ENCODE data around the gene NTF4. TPM values are rescaled to one million over a fixed set of nuclear protein-coding genes. Genes with fewer than 3 reads are reported as not detected.

Gene NTF4
- not detected for total RNA-seq

DNA sequence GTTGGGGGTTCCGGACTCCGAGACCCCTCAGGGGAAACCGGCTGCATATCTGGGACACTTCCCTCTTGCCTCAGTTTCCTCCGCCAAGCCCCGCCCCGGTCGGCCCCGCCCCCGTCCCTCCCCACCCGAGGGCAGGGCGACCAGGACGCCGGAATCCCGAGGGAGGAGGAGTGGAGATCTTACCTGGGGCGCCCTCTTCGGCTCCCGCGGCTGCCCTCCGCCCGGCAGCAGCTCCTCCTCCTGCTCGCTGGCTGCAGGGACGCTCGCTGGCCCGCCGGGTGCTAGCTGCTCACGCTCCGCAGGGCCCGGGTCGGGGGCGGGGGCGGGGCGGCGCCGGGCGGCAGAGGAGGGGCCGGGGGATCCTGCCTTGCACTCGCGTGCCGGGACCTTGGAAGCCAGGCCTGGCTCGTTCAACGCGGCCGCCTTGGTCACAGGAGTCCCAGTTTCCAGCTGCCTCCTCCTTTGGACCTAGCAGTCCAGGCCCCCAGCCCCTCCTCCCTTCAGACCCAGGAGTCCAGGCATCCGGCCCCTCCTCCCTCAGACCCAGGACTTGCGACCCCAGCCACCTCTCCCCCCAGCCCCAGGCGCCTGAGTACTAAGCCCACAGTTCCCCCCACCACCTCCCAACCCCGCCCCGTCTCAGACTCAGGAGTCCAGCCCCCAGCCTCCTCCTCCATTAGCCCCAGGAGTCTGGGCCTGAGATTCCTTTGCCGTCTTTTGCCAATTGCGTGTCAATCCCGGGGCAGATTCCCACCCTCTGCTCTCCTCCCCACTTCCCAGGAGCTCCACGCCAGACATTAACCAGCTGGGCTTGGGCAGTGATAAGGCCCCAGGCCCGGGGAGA lies at the start of gene NTF4:
Gene NTF4 (minus strand): TSS at position 51 of the 844 bp plus-strand sequence. CDS start 2,821 bp downstream, outside the sequence.
- H3K27me3 Mint-ChIP-seq = peaks cover 82% of the 10 kb centered on the region
- no peak within 1 kb of the TSS for H3K27ac Mint-ChIP-seq
- no peak for DNase-seq
- no peaks in the 10 kb centered on the region for H3K4me1 Mint-ChIP-seq
- no peaks in the 10 kb centered on the region for H3K9me3 Mint-ChIP-seq
- H3K4me3 Mint-ChIP-seq = no peak within 1 kb of the TSS
- H3K36me3 Mint-ChIP-seq = no peaks in the 10 kb centered on the region

DNA sequence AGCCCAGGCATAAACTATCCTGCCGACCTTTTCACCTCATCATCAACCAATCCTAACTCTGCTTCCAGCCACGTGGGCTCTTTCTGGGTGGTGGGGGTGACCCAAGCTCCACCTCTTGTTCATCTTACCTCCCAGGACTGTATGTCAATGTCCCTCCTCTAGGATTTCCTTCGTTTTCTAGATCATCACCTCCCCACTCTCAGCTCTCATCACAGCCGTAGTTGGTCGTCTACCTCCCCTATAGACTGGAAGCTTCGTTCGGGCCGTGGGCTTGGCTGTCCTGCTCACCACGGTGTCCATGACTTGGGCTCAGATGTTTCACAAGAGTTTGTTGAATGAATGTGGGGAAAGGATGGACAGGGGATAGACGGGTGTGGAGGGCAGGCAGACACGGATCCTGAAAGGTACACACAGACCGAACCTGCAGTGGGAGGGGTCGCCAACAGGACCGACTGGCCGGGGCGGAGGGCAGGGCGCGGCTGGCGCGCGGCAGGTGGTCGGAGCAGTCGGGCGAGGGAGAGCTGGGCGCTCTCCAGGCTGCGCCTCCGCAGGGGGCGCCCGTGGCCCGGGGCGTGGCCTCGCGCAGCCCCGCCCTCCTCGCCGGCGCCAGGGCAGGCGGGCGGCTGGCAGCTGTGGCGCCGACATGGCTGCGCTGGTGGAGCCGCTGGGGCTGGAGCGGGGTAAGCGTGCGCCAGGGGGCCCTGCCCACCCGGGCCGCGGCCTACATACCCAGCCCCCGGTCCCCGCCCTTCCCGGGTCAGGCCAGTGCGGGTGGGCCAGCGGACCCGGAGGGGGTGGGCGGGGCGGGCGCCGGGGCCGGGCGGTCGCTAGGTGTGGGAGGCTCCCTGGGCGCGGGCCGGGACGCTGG lies 49.4 kb upstream of the NTF4 start, which contains the start of gene LIN7B:
Gene LIN7B (plus strand): TSS at position 609 of the 868 bp plus-strand sequence. CDS start 35 bp downstream, at position 644.
- DNase-seq = peak; percentile 89
- peak within 1 kb of the TSS; percentile 79 for H3K4me3 Mint-ChIP-seq
- H3K4me1 Mint-ChIP-seq = peaks cover 22% of the 10 kb centered on the region
- peaks cover 7% of the 10 kb centered on the region for H3K36me3 Mint-ChIP-seq
- no peaks in the 10 kb centered on the region for H3K27me3 Mint-ChIP-seq
- no peaks in the 10 kb centered on the region for H3K9me3 Mint-ChIP-seq
- H3K27ac Mint-ChIP-seq = peak within 1 kb of the TSS; percentile 18

DNA sequence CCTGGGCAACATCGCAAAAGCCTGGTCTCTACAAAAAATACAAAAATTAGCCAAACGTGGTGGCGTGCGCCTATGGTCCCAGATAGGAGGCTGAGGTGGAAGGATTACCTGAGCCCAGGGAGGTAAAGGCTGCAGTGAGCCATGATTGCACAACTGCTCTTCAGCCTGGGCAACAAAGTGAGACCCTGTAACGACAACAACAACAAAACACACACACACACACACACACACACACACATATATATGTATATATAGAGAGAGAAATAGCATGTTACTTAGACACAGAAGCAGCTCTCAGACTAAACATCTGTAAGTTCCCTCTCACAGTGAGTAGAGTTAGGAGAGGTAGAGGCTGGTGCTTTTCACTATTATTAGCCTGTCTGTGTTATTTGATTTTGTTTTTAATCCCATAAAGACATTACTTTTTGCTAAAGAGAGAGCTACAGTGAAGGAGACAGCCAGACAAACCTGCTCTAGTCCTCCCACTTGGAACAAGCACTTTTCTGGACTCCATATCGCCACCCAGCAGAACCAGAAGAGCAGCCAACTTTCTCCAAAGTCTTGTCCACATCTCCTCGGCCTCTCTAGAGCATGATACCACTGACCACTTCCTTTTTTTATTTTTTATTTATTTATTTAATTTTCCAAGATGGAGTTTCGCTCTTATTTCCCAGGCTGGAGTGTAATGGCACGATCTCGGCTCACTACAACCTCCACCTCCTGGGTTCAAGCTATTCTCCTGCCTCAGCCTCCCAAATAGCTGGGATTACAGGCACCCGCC lies 46.8 kb upstream of the NTF4 start:
- Mint-ChIP-seq H3K27me3 (no peaks in the 10 kb centered on the region), H3K4me3 (no peak overlapping the region), H3K4me1 (peaks cover 10% of the 10 kb centered on the region), H3K36me3 (peaks cover 19% of the 10 kb centered on the region), H3K9me3 (no peaks in the 10 kb centered on the region), H3K27ac (no peak overlapping the region)
- no peak for DNase-seq

- no peaks in the 10 kb centered on the region for H3K9me3 Mint-ChIP-seq
- H3K27ac Mint-ChIP-seq = no peak overlapping the region
- no peaks in the 10 kb centered on the region for H3K27me3 Mint-ChIP-seq
- H3K4me3 Mint-ChIP-seq = no peak overlapping the region
- H3K4me1 Mint-ChIP-seq = peaks cover 10% of the 10 kb centered on the region
- peaks cover 19% of the 10 kb centered on the region for H3K36me3 Mint-ChIP-seq
- no peak for DNase-seq
Measured at GRCh38 chr19:49110567-49110966, 45.9 kb upstream of the NTF4 start.

DNA sequence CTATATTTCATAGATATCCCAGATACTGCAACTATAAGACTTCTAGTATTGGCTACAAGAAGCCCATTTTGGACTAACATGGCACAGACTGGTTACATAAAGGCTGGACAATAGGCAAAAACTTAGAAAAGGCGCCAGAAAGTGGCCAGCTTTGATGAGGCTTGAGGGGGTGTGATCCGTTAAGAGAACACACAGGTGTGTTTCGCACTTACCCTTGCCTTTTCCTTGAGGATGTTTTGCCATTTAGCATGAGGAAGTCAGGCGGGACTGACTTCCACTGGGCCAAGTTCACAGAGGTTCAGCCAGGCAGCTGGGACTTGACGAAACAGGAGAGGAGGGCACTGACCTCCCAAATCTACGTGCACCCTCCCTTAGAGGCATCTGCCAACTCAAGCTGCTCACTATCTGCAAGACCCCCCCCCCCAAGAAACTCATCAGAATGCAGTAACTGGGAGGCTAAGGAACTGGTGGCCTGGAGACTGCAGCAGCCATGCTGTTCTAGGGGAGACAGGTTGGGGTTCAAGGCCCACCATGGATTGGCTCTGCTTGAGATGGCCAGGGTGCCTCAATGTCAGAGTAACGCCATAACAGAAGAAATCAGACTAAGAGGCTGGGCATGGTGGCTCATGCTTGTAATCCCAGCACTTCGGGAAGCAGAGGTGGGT lies 45.1 kb upstream of the NTF4 start:
- peaks cover 9% of the 10 kb centered on the region for H3K4me1 Mint-ChIP-seq
- no peak overlapping the region for H3K4me3 Mint-ChIP-seq
- DNase-seq = no peak
- peaks cover 26% of the 10 kb centered on the region for H3K36me3 Mint-ChIP-seq
- no peak overlapping the region for H3K27ac Mint-ChIP-seq
- no peaks in the 10 kb centered on the region for H3K27me3 Mint-ChIP-seq
- no peaks in the 10 kb centered on the region for H3K9me3 Mint-ChIP-seq

GRCh38 chr19:49109051-49109450 lies 44.4 kb upstream of the NTF4 start:
- H3K4me1 Mint-ChIP-seq = peaks cover 10% of the 10 kb centered on the region
- no peak for DNase-seq
- no peaks in the 10 kb centered on the region for H3K27me3 Mint-ChIP-seq
- H3K27ac Mint-ChIP-seq = no peak overlapping the region
- peaks cover 26% of the 10 kb centered on the region for H3K36me3 Mint-ChIP-seq
- H3K4me3 Mint-ChIP-seq = no peak overlapping the region
- no peaks in the 10 kb centered on the region for H3K9me3 Mint-ChIP-seq

DNA sequence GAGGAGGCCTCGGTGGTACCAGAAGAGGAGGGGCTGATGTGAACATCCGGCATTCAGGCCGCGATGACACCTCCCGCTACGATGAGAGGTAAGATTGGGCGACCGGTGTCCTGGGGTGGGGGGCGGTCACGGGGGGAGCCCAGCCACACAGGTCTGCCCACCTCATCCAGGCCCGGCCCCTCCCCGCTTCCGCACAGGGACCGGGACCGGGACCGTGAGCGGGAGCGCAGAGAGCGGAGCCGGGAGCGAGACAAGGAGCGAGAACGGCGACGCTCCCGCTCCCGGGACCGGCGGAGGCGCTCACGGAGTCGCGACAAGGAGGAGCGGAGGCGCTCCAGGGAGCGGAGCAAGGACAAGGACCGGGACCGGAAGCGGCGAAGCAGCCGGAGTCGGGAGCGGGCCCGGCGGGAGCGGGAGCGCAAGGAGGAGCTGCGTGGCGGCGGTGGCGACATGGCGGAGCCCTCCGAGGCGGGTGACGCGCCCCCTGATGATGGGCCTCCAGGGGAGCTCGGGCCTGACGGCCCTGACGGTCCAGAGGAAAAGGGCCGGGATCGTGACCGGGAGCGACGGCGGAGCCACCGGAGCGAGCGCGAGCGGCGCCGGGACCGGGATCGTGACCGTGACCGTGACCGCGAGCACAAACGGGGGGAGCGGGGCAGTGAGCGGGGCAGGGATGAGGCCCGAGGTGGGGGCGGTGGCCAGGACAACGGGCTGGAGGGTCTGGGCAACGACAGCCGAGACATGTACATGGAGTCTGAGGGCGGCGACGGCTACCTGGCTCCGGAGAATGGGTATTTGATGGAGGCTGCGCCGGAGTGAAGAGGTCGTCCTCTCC lies 43.2 kb upstream of the NTF4 start:
- Mint-ChIP-seq H3K27me3 (no peaks in the 10 kb centered on the region), H3K36me3 (peaks cover 26% of the 10 kb centered on the region), H3K27ac (peak overlapping the region; percentile 50), H3K4me3 (no peak overlapping the region), H3K4me1 (peaks cover 2% of the 10 kb centered on the region), H3K9me3 (no peaks in the 10 kb centered on the region)
- no peak for DNase-seq

DNA sequence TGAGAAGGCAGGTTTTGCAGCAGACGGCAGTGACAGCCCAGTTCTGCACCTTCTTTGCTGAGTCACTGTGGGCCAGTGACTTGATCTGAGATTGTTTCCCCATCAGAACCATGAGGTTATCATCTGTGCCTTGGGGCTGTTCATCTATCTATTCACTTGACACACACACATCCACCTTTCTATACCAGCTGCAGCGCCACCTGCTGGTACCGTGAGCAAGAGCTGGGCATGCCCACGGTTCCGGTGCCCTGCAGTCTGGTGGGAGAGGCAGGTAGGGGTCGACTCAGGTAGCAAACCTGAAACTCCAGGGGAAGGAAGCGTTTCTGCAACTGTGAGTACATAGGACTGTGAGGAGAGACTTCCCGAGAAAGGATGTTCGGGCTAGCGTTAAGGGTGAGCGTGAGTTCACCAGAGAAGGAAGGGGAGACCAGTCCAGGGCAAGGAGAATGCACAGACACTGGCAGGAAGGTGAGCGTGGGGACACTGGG lies 42.1 kb upstream of the NTF4 start:
- Mint-ChIP-seq H3K27ac (no peak overlapping the region), H3K27me3 (no peaks in the 10 kb centered on the region), H3K9me3 (no peaks in the 10 kb centered on the region), H3K4me3 (peak overlapping the region; percentile 5), H3K36me3 (peaks cover 28% of the 10 kb centered on the region), H3K4me1 (peaks cover 2% of the 10 kb centered on the region)
- peak; percentile 62 for DNase-seq

DNA sequence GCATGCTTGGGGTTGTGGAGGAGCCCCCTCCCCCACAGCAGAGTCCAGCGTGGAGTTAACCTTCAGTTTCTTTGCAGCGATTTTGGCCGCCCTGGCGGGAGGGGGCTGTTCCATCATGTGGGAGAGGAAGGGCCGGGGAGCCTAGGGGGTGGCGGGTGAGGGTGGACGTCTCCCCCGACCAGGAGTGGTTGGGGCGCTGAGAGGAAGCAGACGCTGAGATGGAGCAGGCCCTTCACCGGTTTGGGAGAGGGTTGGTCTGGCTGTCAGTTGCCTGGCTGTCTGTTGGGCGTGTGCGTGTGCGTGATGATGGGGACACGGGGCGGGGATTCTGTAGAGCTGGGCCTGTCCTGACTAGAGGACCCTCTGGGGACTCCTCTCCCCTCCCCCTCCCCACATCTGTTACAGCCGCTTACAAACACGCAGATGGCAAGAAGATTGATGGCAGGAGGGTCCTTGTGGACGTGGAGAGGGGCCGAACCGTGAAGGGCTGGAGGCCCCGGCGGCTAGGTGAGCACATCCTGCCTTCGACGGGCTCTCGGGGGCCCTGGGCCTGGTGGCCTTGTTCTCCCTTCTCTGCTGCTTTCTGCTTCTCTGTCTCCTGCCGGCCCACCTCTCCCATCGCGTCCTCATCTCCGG lies 39.7 kb upstream of the NTF4 start:
- H3K36me3 Mint-ChIP-seq = peaks cover 37% of the 10 kb centered on the region
- peak overlapping the region; percentile 38 for H3K27ac Mint-ChIP-seq
- H3K9me3 Mint-ChIP-seq = no peaks in the 10 kb centered on the region
- no peak overlapping the region for H3K4me3 Mint-ChIP-seq
- DNase-seq = no peak
- H3K4me1 Mint-ChIP-seq = peaks cover 2% of the 10 kb centered on the region
- H3K27me3 Mint-ChIP-seq = no peaks in the 10 kb centered on the region

GRCh38 chr19:49103331-49104085 lies 38.9 kb upstream of the NTF4 start:
- H3K27ac Mint-ChIP-seq = no peak overlapping the region

DNA sequence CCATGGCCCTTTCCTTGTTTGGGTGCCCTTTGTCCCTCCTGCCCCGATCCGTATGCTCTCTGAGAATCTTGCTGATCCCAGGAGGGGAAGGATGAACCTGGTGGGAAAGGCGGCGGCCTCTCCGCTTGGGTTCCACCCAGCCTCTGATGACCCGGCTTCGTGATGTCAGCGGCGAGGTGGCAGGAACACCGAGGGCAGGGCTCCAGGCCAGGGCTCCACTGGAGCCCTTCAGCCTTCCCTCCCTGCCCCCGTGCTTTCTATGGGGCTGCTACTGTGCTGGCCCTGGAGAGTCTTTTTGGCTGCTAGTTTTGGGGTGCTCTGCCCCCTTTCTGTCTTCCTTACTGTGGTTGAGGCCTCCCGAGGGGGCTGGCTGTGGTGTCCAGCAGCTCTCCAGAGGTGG lies 37.7 kb upstream of the NTF4 start:
- H3K4me1 Mint-ChIP-seq = peaks cover 4% of the 10 kb centered on the region
- no peak for DNase-seq
- H3K27me3 Mint-ChIP-seq = no peaks in the 10 kb centered on the region
- H3K9me3 Mint-ChIP-seq = no peaks in the 10 kb centered on the region
- peaks cover 43% of the 10 kb centered on the region for H3K36me3 Mint-ChIP-seq
- H3K4me3 Mint-ChIP-seq = no peak overlapping the region
- H3K27ac Mint-ChIP-seq = peak overlapping the region; percentile 20

More at GRCh38 chr19:49103331-49104085, 38.9 kb upstream of the NTF4 start:
- Mint-ChIP-seq H3K27me3 (no peaks in the 10 kb centered on the region), H3K4me3 (no peak overlapping the region), H3K36me3 (peaks cover 38% of the 10 kb centered on the region), H3K9me3 (no peaks in the 10 kb centered on the region), H3K4me1 (peaks cover 2% of the 10 kb centered on the region)
- no peak for DNase-seq

- peaks cover 37% of the 10 kb centered on the region for H3K36me3 Mint-ChIP-seq
- no peak for DNase-seq
- no peaks in the 10 kb centered on the region for H3K27me3 Mint-ChIP-seq
- peaks cover 4% of the 10 kb centered on the region for H3K4me1 Mint-ChIP-seq
- H3K9me3 Mint-ChIP-seq = no peaks in the 10 kb centered on the region
- H3K4me3 Mint-ChIP-seq = no peak overlapping the region
- no peak overlapping the region for H3K27ac Mint-ChIP-seq
Measured at GRCh38 chr19:49101160-49101559, 36.5 kb upstream of the NTF4 start.

All from activated naive CD8-positive, alpha-beta T cell treated with anti-CD3 and anti-CD28 coated beads for 36 hours (primary cell).